Occipital lobe (tissue), 2 donors: ENCODE measurements around the gene TRAK2. TPM values are rescaled to one million over a fixed set of nuclear protein-coding genes. Genes with fewer than 3 reads are reported as not detected.
"Not testable (repeated sequence)": the region's sequence is repeated elsewhere in the genome, so short reads cannot be mapped to it uniquely, and the experiment has no call there.

ENCODE experiments used
- DNase-seq: peaks from one replicate; lab custom pipeline; 2025; lab: John Stamatoyannopoulos, UW
- total RNA-seq: library from RNA; depleted of rRNA; stranded (reverse); fragments of >200 nt; gene quantifications from one replicate; pipeline ENCODE4 v1.2.3, GENCODE V29; 2014

TRAK2 gene
- total RNA-seq, 1 donor from 2014 or later: 47.3 TPM

DNA sequence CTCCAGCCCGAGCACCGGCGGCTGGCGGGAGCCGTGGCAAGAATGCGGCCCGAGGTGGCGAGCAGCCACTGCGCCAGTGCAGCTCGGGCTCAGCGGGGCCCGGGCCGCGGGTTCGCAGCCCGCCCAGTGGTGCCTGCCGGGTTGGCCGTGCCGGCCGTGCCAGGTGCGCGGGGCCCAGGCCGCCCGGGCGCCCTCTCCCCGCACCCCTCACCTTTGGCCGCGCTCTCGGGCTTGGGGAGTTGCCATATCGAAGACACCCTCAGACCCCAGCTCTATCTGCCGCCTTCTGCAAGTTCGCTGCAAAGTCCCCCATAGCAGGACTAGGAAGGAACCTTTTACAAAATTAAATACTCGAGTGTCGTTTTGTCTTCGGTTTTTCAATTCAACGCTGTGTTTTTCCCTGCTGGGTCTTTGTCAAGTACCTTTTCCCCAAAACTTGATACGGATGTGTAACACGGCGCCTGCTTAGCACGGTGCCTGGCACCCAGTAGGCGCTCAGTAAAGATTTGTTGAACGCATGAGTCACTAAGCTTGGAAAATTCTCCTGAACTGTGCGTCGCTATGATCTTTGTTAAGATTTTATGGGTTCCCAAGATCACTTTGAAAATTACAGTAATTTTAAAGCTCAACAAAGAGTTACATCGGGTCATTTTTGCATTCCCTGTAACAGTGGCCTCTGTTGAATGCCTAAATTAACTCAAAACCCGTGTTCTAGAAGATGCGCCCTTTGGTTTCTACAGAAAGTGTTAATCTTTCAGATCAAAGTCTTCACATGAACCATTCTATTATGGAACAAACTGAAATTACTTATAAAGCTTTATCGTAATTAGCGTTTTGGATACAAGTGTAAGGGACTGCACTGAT is 1.0 kb upstream of the TRAK2 start:
- DNase-seq: no peak

DNA sequence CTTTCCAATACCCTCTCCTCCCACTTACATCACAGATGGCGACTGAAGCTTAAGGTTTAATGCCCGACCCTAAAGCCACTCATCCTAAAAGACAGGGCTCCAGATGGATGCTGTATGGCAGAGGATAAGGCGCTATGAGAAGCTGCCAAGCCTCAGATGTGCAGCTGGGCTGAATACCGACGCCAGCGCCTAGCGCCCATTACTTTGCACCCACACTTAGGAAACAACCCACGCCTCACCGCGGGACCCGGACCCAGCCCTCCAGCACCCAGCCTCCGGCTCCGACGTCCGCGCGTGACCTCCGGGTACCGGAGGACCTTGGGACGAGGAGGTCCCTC is 335 bp downstream of the TRAK2 start:
- DNase-seq: peak; percentile 58

DNA sequence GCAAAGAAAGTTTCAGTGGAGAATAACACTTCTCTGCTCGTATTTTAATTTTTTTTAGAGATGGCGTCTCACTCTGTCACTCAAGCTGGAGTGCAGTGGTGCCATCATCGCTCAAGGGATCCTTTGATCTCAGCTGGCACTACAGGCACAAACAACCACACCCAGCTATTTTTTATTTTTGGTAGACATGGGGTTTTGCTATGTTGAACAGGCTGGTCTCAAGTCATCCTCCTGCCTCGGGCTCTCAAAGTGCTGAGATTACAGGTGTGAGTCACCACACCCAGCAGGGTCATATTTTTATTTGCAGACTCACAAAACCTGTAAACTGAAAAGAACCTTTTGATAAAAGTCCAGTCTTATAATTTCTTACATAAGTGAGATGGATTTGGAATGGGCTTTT is 2.6 kb downstream of the TRAK2 start:
- DNase-seq: no peak

DNA sequence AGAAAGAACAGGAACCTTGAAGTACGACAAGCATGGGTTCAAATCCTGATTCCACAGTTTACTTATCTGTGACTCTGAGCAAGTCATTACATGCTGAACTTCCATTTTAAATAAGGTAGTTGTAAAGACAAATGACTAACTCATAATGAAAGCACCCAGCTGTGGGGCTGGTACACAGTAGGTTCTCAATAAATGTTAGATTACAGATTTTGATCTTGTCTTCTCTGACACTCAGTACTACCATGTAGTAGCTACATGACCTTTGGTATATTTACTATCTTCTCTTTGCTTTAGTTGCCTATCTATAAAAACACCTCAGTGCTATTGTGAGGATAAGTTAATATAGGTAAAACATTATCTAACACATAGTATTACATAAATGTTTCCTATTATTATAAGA is 3.2 kb downstream of the TRAK2 start:
- DNase-seq: no peak

DNA sequence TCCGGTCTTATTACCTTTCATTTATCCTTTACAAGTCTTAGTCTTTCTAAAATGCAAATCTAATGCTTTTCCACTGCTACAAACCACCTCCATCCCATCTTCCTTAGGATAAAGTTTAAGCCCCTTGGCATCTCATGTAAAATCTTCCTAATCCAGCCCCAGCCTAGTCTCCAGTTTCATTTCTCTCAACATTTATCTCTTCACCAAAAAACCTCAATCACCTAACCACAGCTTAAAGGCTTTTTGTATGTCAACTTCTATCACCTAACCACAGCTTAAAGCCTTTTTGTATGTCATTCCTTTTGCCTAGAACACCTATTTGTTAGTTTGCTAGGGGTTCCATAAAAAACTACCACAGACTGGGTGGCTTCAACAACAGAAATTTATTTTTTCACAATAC is 4.2 kb downstream of the TRAK2 start:
- DNase-seq: no peak

DNA sequence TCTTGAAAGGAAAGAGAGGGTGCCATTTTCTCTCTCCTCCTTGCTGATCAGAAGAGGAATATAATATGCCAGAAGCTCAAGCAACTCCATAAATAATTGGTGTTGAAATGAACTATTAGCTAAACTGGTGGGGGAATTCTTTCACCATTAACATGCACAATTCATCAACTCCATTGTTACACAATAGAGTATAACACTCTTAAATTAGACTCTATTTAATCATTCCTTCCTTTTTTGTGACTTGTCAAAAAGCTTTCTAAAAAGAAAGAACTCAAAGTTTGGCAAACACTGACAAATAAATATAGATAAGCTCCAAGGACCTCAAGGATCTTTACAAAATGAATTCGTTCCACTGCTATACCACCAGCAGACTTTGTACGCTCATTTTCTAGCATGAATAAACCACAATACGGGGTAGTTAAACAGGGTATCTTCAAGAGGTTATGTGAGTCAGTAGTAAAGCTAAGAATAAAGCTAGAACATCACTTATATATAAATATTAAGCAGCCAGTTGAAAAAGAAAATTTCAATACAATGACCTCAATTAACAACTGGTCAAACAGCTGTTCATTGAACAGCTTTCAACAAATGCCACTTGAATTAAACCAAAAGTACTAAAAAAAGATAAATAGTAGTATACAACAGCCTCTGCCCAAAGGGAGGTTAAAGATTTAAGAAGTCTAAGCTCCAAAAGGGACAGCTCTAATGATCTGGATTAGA is 6.4 kb downstream of the TRAK2 start:
- no peak for DNase-seq

DNA sequence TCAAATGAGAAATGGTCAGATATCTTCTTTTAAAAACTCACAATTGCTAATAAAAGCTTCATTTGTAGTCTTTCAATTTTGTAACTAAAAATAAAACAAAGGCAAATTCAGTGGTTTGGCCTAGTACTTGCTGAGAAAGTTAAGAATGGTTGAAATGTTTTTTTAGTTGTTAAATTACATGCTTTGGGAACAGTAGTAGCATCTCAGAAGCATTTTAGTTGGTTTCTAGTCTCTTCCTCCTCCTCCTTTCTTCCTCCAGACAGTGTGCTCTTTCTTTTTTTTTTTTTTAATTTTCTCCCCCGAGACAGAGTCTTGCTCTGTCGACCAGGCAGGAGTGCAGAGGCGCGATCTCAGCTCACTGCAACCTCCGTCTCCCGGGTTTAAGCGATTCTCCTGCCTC is 9.8 kb downstream of the TRAK2 start:
- no peak for DNase-seq

DNA sequence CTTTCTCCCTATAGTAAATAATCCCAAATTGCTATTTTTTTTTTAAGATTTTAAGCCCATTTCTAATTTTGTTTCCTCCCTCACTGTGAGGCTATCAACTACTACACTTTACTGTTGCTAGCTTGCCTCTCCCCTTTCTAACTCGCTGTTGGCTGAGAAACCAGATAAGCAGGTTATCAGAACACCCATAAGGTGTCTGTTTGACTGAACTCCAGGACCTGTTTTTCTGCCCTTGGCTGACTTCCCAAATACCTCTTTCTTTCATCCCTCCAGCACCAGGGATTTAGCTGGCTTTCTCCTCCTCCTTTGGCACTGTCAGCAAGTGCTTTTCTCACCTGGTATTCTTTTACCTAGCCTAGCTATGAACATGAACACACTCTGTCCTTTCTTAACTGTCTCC is 11.1 kb downstream of the TRAK2 start:
- DNase-seq: no peak

DNA sequence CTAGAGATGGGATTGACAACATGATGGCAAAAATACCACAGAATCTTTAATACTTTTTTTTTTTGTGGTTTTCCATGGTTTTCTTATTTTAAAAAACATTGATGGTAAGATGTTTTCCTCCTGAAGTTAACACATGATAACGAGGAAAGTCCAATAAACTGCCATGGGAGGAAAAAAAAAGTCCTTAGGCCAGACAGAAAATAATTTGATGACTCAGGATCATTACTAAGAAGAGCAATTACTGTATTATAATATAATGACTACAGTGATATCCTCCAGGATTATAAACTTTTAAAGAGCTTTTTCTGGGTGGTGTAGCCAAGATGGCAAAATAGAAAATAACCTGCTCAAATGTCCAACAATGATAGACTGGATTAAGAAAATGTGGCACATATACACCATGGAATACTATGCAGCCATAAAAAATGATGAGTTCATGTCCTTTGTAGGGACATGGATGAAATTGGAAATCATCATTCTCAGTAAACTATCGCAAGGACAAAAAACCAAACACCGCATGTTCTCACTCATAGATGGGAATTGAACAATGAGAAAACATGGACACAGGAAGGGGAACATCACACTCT is 11.8 kb downstream of the TRAK2 start:
- DNase-seq: not testable (repeated sequence)

DNA sequence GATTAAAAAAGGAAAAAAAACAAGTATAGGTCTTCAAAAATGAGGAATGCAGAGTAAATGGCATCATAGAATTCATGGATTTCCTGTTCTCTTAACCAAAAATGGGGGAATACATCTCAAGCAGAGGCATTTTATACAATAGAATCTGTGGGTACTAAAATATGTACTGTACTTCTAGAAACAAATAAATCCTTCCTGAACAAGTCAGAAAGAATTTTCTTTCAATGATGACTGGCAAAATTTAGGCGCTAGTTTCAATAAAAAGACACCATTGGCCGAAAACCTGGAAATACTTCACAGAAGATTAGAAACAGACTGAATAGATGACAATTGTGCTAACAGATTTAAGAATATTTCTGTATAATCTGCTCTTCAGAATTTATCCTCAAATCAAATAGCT is 15.1 kb downstream of the TRAK2 start:
- DNase-seq: no peak

DNA sequence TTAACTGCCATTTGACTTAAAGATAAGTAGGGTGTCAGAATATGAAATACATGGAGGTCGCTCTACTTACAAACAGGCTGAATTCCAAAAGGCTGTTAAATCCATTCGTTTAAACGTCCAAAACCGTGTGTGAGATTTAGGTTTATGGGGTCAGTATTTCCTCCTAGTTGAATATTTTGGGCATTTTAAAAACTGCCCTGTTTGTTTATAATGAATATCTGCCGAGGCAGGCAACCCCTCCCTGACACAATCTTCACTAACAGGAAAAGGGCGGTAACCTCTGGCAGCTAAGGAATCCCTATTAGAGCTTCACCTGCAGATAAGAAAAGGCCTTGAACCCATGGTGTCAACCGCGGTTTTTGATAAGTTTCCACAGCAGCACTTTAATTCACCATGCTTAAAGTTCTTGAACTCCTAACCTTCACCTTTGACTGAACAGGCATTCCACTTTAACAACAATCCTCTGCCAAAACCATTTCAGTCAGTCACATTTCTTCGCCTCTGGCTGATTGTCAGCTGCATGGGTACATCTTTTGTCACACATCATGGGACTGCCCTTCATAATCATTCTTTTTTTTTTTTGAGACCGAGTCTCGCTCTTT is 17.8 kb downstream of the TRAK2 start:
- no peak for DNase-seq

DNA sequence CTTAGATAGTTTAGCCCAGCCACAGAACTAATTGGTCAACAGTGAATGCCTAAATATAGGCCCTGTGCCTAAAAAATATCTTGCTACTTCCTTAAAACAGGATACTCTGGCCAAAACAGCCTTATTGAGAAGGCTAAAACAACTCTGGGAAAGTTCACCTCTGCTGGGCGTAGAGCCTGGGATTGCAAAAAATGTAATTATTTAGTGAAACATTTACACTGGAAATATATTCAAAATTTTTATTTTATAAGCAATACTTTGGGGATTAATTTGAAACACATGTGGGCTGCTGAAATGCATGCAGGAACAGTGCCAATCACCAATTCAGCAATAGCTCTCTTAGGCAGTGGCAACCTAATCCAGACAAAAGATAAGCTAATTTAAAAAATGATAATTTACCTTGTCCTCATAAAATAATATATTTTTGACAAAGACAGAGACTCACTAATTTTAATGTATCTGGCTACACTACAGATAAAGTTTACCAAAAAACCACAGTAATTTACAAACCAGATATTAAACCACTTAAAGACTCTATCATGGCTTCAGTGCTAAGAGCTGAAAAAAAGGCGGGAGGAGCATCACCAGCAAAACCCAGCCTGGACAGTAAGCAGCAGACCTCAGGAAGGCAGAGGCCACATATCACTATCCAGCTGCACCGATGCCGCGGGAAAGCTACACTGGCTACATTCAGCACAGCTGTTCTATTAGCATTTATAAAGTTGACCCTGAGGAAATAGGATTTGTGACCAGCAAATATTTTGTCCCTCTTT is 18.5 kb downstream of the TRAK2 start:
- DNase-seq: no peak

DNA sequence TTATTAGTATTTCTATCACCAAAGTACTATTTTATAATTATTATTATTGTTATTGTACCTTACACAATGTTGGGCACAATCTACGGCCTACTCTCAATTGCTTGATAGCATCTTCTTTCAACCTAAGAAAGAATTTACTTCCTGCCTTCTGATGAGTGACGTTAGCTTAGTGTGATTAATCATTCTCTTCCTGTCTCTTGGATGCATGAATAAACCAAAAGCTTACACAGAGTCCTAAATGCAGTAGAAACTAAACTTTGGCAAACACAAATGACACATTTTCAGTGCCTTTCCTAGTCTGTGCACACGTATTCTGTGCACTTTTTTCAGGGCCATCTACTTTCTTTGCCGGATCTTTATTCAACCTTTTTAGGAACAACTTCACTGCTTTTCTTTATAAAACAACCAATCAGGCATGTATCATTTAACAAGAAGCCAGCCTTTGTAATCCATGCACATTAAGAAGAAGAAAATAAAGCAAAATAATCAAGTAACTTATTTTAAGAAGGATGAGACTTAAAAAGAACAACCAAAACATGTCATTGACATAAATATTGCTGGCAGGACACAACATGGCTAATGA is 19.1 kb downstream of the TRAK2 start:
- no peak for DNase-seq

DNA sequence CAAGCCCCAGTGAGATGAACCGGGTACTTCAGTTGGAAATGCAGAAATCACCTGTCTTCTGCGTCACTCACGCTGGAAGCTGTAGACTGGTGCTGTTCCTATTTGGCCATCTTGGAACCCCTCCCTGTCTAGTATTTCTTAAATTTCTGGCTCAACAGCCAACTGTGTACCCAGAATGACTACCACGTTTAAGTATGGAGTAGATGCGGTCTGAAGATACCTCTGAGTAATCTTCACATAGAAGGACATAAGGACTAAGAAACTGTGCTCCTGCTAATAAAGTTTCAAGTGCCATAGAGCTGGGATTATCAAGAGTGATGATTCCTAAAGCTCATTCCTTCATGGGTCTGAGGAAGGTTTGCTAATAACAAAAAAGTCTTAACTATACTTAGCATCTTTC is 20.4 kb downstream of the TRAK2 start:
- DNase-seq: no peak

DNA sequence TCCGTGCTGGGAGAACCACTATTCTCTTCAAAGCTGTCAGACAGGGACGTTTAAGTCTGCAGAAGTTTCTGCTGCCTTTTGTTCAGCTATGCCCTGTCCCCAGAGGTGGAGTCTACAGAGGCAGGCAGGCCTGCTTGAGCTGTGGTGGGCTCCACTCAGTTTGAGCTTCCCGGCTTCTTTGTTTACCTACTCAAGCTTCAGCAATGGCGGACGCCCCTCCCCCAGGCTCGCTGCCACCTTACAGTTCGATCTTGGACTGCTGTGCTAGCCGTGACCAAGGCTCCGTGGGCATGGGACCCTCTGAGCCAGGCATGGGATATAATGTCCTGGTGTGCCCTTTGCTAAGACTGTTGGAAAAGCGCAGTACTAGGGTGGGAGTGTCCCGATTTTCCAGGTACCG is 20.9 kb downstream of the TRAK2 start:
- DNase-seq: not testable (repeated sequence)

DNA sequence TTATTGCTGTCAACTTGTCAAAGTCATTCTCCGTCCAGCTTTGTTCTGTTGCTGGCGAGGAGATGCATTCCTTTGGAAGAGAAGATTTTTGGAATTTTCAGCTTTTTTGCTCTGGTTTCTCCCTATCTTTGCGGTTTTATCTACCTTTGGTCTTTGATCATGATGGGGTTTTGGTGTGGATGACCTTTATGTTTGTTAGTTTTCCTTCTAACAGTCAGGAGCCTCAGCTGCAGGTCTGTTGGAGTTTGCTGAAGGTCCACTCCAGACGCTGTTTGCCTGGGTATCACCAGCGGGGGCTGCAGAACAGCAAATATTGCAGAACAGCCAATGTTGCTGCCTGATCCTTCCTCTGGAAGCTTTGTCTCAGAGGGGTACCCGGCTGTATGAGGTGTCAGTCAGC is 21.4 kb downstream of the TRAK2 start:
- not testable (repeated sequence) for DNase-seq

DNA sequence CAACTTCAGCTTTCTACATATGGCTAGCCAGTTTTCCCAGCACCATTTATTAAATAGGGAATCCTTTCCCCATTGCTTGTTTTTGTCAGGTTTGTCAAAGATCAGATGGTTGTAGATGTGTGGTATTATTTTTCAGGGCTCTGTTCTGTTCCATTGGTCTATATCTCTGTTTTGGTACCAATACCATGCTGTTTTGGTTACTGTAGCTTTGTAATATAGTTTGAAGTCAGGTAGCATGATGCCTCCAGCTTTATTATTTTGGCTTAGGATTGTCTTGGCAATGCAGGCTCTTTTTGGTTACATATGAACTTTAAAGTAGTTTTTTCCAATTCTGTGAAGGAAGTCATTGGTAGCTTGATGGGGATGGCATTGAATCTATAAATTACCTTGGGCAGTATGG is 22.9 kb downstream of the TRAK2 start:
- not testable (repeated sequence) for DNase-seq

DNA sequence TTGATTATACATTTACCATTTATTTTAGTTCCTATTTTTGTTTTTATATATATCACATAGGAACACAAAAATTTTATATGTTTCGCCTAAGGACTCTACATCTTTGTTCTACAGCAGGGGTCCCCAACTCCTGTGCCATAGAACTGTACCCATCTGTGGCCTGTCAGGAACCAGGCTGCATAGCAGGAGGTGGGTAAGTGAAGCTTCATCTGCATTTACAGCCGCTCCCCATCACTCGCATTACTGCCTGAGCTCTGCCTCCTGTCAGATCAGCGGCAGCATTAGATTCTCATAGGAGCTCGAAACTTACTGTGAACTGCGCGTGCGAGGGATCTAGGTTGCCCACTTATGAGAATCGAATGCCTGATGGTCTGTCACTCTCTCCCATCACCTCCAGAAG is 25.3 kb downstream of the TRAK2 start:
- DNase-seq: no peak

DNA sequence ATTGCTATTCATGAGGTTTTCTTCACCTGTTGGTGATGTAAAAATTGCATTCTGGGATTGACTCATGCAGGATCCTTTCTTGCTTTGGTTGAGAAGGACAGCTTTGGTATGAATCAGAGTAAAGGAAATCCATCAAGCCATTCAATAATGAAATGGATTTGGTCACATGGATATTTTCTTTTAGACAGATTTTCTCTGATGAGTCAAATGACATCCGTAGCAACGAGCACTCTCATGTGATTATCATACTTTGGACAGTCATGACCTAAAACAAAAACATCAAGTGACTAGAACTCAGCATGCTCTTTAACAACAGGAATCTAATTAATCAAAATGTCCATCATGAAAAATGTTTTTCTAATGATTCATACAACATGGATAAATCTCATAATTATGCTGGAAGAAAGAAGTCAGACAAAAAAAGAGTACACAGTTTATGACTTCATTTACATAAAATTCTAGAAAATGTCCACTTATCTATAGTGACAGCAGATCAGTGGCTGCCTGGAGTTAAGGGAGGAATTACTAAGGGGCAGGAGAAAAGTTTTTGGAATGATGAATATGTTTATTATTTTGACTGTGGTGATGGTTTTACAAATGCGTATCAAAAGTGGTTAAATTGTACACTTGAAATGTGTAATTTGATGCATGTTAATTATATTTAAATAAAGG is 30.7 kb downstream of the TRAK2 start:
- DNase-seq: no peak

DNA sequence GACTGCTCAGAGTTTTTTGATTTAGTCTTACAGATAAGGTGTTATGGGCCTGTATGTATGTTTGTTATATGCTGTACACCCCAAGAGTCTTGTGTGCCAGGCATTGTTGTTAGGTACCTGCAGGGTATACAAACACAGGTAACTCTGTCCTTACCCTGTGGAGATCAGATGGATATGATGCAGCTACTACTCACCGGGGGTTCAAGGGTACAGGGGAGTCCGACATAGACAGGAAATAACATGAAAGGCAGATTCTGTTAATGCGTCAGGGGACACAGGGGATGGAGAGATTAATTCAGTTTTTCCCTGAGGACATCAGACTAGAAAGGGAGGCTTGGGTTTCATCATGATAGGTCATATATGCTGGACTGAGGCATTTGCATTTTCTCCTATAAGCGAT is 31.3 kb downstream of the TRAK2 start:
- DNase-seq: no peak
